GM19193 (cell line): ENCODE data around the gene GALR2.

Experiments
- POLR2A ChIP-seq: IDR thresholded peaks from 4 replicates; pipeline ENCODE4 v1.6.1; 2011; ENCODE audit not compliant: insufficient read depth, insufficient read length; ENCODE audit errors: extremely low read depth

GALR2 gene

DNA sequence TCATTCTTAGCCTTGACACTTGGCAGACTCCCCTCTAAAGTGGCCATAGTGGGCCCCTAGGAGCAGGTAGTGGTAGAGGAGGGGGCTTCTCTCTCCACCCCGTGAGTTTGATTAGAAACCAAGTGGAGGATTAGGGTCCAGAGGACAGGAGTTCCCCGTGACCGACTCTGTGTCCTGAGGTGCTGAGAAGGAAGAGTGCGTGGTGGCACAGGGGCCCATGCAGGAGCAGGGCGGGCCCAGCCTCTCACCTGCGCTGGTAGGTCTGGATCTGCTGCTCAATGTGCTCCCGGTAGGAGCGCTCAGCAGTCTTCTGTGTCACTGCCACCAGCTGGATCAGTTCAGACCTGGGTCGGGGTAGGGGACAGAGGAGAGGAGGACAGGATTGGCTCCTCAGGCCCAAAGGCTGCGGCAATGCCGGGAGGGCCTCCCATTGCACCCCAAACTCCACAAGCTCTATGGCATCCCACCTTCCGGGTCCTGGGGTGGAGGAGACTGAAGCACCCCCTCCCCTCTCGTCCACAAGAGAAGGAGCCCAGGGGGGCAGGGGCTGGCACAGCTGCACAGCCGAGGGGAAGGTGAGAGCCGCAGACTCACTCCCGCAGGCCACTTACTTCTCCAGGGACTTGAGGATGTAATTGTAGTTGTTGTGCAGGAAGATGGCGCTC lies 10.6 kb downstream of the GALR2 start:
- TF ChIP-seq POLR2A = no peak

DNA sequence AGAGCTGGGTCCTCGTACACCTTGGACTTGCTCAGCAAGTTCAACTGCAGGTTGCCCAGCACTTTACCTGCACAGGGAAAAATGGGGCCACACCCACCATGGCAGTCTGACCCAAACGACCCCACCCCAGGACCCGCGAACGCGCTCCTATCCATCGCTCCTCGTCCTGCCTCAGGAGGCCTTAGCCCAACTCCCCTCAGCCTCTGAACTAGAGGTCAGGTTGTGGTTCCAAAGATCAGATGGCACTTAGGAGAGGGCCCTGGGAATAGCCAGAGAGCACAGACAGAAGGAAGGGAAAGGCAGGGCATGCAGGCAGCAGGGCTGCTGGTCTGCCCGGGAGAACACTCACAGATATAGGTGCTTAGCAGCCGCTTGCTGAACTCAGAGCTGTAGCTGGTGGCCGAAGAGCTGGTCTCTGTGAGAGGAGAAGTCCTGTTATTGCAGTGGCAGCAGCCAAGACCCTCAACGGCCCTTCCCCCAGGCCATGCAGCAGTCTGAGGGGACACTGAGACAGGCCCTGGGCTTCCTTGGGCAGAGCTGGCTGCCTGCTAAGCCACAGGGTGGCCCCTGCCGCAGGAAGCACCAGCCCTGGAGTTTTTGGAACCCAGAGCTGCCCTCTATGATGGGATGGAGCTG lies 11.3 kb downstream of the GALR2 start:
- no peak for TF ChIP-seq POLR2A

DNA sequence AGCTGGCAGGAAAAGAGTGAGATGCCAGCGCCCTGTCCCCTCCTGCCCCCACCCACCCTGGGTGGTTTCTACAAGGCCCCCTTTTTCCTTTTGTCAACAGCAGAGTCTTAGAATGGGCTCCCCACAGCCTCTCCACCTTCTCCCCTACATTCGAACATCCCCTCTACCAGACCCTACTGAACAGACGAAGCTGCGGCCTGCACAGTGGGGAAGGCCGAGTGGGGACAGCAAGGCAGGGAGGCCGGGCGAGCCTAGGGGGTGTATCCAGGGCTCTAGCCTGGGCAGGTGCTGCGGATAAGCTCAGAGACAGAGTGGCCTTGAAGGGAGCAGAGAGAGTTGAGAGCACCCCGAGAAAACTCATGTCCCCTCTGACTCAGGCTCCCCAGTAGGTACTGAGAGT lies 11.8 kb downstream of the GALR2 start:
- no peak for TF ChIP-seq POLR2A

DNA sequence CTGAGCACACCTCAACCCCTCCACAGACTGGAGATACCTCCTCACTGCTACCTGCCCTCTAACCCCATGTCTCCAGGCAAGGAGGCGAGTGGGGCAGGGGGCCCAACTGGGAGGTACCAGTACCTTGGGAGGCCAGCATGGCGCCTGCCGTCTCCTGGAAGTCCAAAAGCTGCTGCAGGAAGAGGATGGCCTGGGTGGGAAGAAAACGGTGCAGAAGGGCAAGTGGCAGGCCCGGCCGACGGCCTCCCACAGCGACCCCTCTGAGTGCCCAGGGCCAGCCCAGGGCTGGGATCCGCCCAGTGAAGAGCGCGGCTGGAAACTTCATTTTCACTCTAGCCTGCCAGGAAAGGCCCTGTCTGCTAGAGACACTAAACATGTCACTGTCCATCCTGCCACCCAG lies 12.9 kb downstream of the GALR2 start:
- TF ChIP-seq POLR2A = no peak

DNA sequence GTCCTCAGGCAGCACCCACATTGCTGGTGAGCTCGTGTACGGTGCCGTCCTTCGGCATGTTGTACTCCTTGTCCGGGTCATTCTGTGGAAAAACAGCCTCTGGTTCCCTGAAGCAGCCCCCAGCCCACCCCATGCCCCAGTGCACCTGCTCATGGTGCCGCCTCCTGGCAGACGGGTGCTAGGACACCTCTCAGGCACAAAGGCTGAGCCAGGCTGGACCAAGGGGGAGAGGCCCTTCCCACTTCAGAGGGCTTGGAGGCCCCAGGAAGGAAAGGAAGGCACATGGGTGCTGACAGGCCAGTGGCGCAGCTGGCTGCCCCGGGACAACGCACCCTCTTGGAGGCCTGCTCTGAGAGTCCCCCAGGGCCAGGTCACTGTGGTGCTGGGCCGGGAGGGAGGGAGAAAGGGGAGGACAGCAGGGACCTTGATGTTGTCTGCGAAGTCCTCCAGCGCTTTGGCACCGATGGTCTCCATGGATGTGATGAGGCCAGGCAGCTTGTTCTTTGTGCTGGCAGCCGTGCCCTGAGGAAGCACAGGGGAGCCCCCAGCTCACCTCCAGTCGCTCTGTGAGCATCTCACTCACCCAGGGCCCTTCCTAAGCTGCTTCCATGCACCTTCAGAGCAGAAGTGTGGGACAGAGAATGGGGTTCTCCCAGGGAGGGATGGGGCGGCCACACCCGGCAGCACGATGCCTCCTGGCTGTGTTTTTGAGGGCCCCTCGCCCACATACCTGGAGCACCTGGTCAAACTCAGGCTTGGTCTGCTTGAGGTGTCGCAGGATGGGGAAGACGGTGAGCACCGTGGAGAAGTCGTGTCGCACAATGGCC lies 13.7 kb downstream of the GALR2 start:
- TF ChIP-seq POLR2A = no peak

DNA sequence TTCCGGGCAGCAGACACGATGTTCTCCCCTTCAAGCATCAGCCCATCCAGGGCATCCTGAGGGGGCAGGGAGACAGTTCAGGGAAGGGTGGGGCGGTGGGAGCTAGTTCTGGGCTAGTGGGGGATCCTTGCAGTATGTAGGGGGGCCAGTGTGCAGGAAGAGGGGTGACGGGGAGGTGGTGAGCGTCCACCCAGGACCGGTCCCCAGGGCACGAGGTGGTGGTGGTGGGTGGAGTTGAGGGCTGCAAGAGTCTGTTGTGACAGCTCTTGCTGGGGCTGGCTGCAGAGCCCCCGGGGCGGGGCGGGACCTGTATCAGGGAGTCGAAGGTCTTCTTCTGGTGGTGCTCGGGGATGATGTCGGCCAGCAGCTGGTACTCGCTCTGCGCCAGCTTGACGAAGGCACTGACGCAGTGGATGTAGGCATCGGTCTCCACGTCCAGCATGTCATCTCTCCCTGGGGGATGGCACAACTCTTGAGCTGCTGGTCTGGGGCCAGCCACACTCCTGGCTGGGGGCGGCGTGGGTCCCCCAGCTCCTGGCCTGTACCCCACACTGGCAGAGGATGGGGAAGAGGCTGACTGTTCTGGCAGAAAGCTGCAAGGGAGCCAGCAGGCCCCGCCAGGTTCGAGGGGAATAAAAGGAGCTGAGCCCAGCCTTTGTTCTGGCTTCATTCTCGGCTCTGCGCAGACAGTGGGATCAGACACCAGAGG lies 14.4 kb downstream of the GALR2 start:
- TF ChIP-seq POLR2A = no peak

DNA sequence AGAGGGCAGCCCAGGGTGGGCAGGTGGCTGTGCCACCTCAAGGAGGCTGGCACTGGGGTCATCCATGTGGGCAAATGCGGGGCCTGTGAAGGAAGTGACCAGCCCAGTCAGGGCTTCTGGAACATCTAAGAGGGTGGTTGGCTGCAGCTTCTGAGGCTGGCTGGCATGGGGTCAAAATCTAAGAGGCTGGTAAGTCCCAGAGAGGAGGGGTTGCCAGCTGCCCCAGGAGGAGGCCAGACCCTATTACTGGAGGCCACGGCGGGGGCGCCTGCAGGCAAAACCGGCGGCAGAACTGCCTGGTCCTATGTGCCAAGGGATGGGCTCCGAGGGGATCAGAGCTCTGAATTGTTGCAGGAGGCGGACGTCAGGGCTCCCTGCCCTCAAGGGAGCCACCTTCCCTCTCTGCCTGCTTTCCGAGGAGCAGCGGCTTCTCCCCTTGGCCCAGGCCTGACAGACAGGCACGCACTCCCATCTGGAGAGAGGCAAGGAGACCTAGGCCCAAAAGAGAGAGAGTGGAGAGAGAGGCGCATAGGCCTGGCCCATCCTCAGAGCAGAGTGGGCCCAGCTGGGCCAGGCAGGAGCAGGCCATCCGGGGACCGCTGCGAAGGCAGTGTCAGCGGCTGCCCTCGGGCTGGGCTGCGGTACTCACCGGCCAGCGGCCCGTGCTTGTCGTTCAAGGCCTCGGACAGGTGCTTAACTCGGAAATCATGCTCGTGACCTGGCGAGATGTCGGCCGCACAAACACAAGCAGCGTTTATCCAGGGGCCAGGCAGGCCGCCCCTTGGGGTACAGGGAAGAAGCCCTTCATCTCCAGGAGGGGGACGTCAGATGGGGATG lies 15.3 kb downstream of the GALR2 start:
- TF ChIP-seq POLR2A = no peak

DNA sequence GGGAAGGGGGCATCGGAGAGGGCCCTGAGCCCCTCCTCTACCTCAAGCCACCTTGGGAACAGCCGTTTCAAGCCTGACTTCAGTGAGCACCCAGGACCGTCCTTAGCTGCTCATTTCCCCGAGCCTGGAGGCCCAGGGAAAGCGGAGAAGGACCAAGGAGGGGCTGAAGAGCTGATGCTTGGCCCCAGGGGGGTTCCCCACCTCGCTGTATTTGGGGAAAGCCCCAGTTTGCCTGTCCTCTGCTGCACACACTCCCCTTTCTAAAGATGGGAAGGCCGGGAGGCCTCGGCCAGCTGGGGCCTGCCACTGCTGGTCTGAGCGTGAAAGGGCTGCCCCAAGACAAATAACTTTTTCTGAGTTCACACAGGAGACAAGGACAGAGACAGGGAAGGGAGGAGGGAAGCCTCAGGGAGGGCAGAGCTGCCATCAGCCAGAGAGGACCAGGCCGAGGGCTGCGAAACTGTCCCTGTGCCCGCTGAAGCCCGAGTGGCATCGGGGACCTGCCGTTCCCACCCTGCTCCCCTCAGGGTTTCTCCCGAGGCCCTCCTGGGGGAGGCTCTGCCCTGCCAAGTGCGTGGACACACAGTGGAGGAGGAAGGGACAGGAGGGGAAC lies 16.0 kb downstream of the GALR2 start:
- TF ChIP-seq POLR2A = no peak

DNA sequence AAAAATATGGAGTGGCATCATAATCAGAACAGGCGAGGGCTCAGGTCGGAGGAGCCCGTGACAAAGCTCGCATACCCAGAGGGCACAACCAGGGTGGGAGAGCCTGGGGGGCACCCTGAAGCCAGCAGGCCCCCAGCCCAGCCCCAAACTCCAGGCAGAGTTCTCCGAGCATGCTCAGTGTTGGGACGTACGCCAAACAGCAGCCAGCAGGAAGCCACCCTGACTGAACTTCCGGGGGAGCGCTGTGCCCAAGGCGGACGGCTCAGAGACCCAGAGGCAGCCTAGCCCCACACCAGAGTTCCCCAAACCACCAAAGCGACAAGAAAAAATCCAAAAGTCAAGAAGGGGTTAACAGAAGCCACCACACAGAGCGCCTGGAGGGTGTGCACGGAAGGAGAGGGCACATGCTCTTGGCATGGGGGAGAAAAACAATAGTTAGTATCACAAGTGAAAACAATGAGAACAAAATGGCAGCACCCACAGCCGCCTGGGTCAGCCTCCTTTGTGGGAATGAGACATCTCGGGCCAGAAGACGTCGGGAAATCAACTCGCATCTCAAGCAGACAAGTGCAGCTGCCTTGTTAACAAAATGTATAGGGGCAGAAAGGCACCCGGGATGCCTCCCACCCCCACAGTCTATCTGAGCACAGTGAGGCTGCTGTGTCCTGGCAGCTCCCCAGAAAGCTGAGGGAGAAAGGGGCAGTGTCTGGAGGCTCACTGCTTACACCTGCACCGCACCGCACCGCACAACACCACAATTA lies 17.1 kb downstream of the GALR2 start:
- no peak for TF ChIP-seq POLR2A

DNA sequence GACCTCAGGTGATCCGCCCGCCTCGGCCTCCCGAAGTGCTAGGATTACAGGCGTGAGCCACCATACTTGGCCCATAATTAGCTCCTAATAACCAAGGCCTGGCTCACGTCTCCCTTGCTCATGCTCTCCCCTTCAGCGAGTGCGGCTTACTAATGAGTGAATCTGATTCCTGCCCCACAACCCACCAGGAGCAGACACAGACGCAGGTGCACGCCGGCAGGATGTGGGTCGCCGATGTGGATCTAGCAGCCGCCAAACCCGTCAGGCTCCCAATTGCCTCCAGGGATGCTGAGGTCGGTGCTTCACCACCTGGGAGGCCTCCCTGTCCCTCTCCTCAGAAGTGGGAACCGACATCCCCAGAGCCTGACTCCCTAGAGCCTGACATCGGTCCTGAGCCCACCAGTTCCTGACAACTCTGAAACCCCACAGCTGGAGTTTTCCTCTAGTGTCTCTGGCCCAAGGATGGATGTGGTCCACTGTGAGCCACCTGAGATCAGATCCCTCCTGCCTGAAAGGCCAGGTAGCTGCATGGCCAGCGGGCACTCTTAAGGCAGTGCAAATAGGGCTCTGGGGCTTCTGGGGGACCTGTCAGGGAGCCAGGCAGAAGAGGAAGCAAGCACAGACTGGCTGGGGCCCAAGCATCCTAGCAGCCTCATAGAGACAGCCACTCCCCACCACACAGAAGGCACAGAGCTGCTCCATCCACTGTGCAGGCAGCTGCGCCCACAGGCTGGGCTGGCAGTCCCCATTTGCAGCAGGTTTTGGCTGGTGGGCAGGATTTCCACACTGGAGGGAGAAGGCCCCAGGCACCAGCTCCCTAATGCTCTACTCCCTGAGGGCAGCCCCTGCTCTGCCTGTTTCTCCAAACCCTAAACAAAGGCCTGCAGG lies 18.2 kb downstream of the GALR2 start:
- TF ChIP-seq POLR2A = no peak

DNA sequence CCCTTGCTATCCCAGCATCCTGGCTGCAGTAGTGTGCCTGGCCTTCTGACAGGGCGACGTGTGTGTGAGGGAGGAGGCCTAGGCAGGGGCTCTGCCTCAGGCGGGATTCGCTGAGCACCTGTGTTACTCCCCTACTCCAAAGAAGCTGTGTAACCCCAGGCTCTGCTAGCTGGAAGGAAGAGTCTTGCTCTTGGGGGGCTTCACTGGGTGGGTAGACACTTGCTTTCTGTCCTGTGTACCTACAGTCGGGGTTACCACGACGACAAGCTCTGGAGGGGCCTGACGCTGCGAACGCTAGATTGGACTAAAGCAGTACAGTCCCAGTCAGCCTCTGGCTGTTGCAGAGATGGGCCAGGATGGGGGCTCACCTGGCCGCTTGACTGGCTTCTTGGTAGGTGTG lies 19.5 kb downstream of the GALR2 start:
- TF ChIP-seq POLR2A = no peak

DNA sequence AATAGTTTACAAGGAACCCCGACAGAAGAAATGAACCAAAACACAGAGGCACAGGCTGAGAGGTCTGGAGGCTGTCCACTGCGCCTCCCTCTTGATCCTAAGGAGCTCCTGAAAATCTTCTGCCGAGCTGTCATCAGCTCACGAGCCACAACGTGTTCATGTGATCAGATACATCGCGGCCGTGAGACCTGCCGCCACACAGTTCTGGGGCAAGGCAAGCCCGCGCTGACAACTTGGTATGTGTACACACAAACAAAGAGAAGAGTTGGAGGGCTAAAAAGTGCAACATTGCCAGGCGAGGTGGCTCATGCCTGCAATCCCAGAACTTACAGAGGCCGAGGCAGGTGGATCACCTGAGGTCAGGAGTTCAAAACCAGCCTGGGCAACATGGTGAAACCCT lies 21.4 kb downstream of the GALR2 start:
- TF ChIP-seq POLR2A = no peak

DNA sequence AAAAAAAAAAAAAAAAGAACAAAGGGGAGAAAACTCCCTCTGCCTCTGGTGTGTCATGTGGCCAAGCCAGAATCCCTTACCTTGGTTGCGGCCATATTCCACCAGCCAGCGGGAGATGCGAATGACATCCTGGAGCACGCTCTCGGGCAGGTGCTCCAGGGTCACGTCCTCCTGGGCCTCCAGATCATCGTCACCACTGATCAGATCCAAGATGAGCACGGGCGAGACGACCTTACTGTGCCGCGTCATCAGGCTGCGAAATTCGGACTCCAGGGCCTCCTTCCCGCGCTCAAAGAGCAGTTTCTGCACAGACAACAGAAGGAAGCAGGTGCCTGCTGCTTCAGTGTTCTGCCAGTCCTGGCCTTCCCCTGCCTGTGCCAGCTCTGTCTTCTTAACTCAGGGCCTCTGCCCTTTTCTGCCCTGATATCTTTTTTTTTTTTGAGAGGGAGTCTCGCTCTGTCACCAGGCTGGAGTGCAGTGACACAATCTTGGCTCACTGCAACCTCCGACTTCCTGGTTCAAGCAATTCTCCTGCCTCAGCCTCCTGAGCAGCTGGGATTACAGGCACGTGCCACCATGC lies 23.2 kb downstream of the GALR2 start:
- TF ChIP-seq POLR2A = no peak

DNA sequence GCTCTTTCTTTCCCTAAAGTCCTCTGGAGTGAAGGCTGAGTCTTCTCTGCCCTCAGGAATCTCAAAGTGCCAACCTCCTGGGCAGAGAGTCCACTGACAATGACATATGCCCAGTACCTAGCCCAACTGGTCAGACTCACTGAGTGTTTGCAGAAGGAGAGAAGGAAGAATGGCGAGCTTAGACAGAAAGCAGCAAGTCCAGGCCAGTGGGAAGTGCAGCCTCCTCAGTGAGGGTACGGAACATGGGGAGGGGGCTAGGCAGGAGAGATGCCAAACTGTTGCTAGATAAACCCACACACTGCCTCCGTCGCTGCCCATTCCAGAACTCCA lies 28.3 kb downstream of the GALR2 start:
- no peak for TF ChIP-seq POLR2A
